ENCODE data around the gene TPM1.
"Not testable (repeated sequence)": the region's sequence is repeated elsewhere in the genome, so short reads cannot be mapped to it uniquely, and the experiment has no call there.

The TPM1 gene

GRCh38 chr15:63103416-63103815 is 60.9 kb downstream of the TPM1 start:
- no peaks in the 10 kb centered on the region for H3K27me3 ChIP-seq (ENCODE audit: control insufficient read depth, insufficient read depth, low read length)
- H3K9ac ChIP-seq (ENCODE audit: low read depth, low read length), result no peak overlapping the region
- H3K4me3 ChIP-seq (ENCODE audit: low read depth, low read length), result no peak overlapping the region
- H3K36me3 ChIP-seq (ENCODE audit: control insufficient read depth, insufficient read depth, low read length), result no peaks in the 10 kb centered on the region
- H3K9me3 ChIP-seq (ENCODE audit: control insufficient read depth, insufficient read depth, low read length), result peaks cover 4% of the 10 kb centered on the region
- H3K27ac ChIP-seq (ENCODE audit: low read depth, low read length), result no peak overlapping the region
- no peaks in the 10 kb centered on the region for H3K4me1 ChIP-seq (ENCODE audit: control insufficient read depth, insufficient read depth, low read length)

GRCh38 chr15:63104727-63105126 is 62.2 kb downstream of the TPM1 start:
- Histone ChIP-seq H3K4me1 (ENCODE audit: control insufficient read depth, insufficient read depth, low read length) (no peaks in the 10 kb centered on the region), H3K9me3 (ENCODE audit: control insufficient read depth, insufficient read depth, low read length) (peaks cover 4% of the 10 kb centered on the region), H3K27ac (ENCODE audit: low read depth, low read length) (no peak overlapping the region), H3K9ac (ENCODE audit: low read depth, low read length) (no peak overlapping the region), H3K36me3 (ENCODE audit: control insufficient read depth, insufficient read depth, low read length) (no peaks in the 10 kb centered on the region), H3K4me3 (ENCODE audit: low read depth, low read length) (no peak overlapping the region), H3K27me3 (ENCODE audit: control insufficient read depth, insufficient read depth, low read length) (no peaks in the 10 kb centered on the region)

- not testable (repeated sequence) for H3K4me1 ChIP-seq (ENCODE audit: control insufficient read depth, insufficient read depth, low read length); H3K9ac ChIP-seq (ENCODE audit: low read depth, low read length); H3K27me3 ChIP-seq (ENCODE audit: control insufficient read depth, insufficient read depth, low read length); H3K36me3 ChIP-seq (ENCODE audit: control insufficient read depth, insufficient read depth, low read length); H3K27ac ChIP-seq (ENCODE audit: low read depth, low read length); H3K4me3 ChIP-seq (ENCODE audit: low read depth, low read length); H3K9me3 ChIP-seq (ENCODE audit: control insufficient read depth, insufficient read depth, low read length)
Observed at GRCh38 chr15:63105354-63105753, 62.8 kb downstream of the TPM1 start.

GRCh38 chr15:63107895-63108546 is 65.5 kb downstream of the TPM1 start:
- Histone ChIP-seq H3K9ac (ENCODE audit: low read depth, low read length) (no peak overlapping the region), H3K4me3 (ENCODE audit: low read depth, low read length) (no peak overlapping the region), H3K36me3 (ENCODE audit: control insufficient read depth, insufficient read depth, low read length) (no peaks in the 10 kb centered on the region), H3K27ac (ENCODE audit: low read depth, low read length) (no peak overlapping the region), H3K4me1 (ENCODE audit: control insufficient read depth, insufficient read depth, low read length) (no peaks in the 10 kb centered on the region), H3K9me3 (ENCODE audit: control insufficient read depth, insufficient read depth, low read length) (no peaks in the 10 kb centered on the region), H3K27me3 (ENCODE audit: control insufficient read depth, insufficient read depth, low read length) (no peaks in the 10 kb centered on the region)

GRCh38 chr15:63109498-63109897 is 67.0 kb downstream of the TPM1 start:
- Histone ChIP-seq H3K27me3 (ENCODE audit: control insufficient read depth, insufficient read depth, low read length) (no peaks in the 10 kb centered on the region), H3K36me3 (ENCODE audit: control insufficient read depth, insufficient read depth, low read length) (no peaks in the 10 kb centered on the region), H3K27ac (ENCODE audit: low read depth, low read length) (no peak overlapping the region), H3K4me3 (ENCODE audit: low read depth, low read length) (no peak overlapping the region), H3K9me3 (ENCODE audit: control insufficient read depth, insufficient read depth, low read length) (no peaks in the 10 kb centered on the region), H3K9ac (ENCODE audit: low read depth, low read length) (no peak overlapping the region), H3K4me1 (ENCODE audit: control insufficient read depth, insufficient read depth, low read length) (no peaks in the 10 kb centered on the region)

- Histone ChIP-seq H3K9me3 (ENCODE audit: control insufficient read depth, insufficient read depth, low read length) (no peaks in the 10 kb centered on the region), H3K27me3 (ENCODE audit: control insufficient read depth, insufficient read depth, low read length) (no peaks in the 10 kb centered on the region), H3K4me3 (ENCODE audit: low read depth, low read length) (no peak overlapping the region), H3K4me1 (ENCODE audit: control insufficient read depth, insufficient read depth, low read length) (no peaks in the 10 kb centered on the region), H3K9ac (ENCODE audit: low read depth, low read length) (no peak overlapping the region), H3K27ac (ENCODE audit: low read depth, low read length) (no peak overlapping the region), H3K36me3 (ENCODE audit: control insufficient read depth, insufficient read depth, low read length) (no peaks in the 10 kb centered on the region)
Observed at GRCh38 chr15:63109920-63110319, 67.4 kb downstream of the TPM1 start.

- H3K36me3 ChIP-seq (ENCODE audit: control insufficient read depth, insufficient read depth, low read length), result no peaks in the 10 kb centered on the region
- no peaks in the 10 kb centered on the region for H3K4me1 ChIP-seq (ENCODE audit: control insufficient read depth, insufficient read depth, low read length)
- no peak overlapping the region for H3K27ac ChIP-seq (ENCODE audit: low read depth, low read length)
- H3K4me3 ChIP-seq (ENCODE audit: low read depth, low read length), result no peak overlapping the region
- H3K27me3 ChIP-seq (ENCODE audit: control insufficient read depth, insufficient read depth, low read length), result no peaks in the 10 kb centered on the region
- H3K9ac ChIP-seq (ENCODE audit: low read depth, low read length), result no peak overlapping the region
- H3K9me3 ChIP-seq (ENCODE audit: control insufficient read depth, insufficient read depth, low read length), result no peaks in the 10 kb centered on the region
Observed at GRCh38 chr15:63110428-63111026, 68.0 kb downstream of the TPM1 start.

- H3K4me1 ChIP-seq (ENCODE audit: control insufficient read depth, insufficient read depth, low read length), result no peaks in the 10 kb centered on the region
- H3K9me3 ChIP-seq (ENCODE audit: control insufficient read depth, insufficient read depth, low read length), result no peaks in the 10 kb centered on the region
- no peaks in the 10 kb centered on the region for H3K27me3 ChIP-seq (ENCODE audit: control insufficient read depth, insufficient read depth, low read length)
- no peaks in the 10 kb centered on the region for H3K36me3 ChIP-seq (ENCODE audit: control insufficient read depth, insufficient read depth, low read length)
- no peak overlapping the region for H3K9ac ChIP-seq (ENCODE audit: low read depth, low read length)
- H3K4me3 ChIP-seq (ENCODE audit: low read depth, low read length), result no peak overlapping the region
- H3K27ac ChIP-seq (ENCODE audit: low read depth, low read length), result no peak overlapping the region
Observed at GRCh38 chr15:63111481-63111880, 68.9 kb downstream of the TPM1 start.

GRCh38 chr15:63112871-63113270 is 70.3 kb downstream of the TPM1 start:
- H3K4me3 ChIP-seq (ENCODE audit: low read depth, low read length), result no peak overlapping the region
- no peaks in the 10 kb centered on the region for H3K9me3 ChIP-seq (ENCODE audit: control insufficient read depth, insufficient read depth, low read length)
- no peaks in the 10 kb centered on the region for H3K36me3 ChIP-seq (ENCODE audit: control insufficient read depth, insufficient read depth, low read length)
- H3K4me1 ChIP-seq (ENCODE audit: control insufficient read depth, insufficient read depth, low read length), result no peaks in the 10 kb centered on the region
- H3K9ac ChIP-seq (ENCODE audit: low read depth, low read length), result no peak overlapping the region
- H3K27me3 ChIP-seq (ENCODE audit: control insufficient read depth, insufficient read depth, low read length), result no peaks in the 10 kb centered on the region
- no peak overlapping the region for H3K27ac ChIP-seq (ENCODE audit: low read depth, low read length)

GRCh38 chr15:63114465-63114864 is 71.9 kb downstream of the TPM1 start:
- H3K27ac ChIP-seq (ENCODE audit: low read depth, low read length), result no peak overlapping the region
- no peaks in the 10 kb centered on the region for H3K4me1 ChIP-seq (ENCODE audit: control insufficient read depth, insufficient read depth, low read length)
- no peaks in the 10 kb centered on the region for H3K36me3 ChIP-seq (ENCODE audit: control insufficient read depth, insufficient read depth, low read length)
- no peaks in the 10 kb centered on the region for H3K27me3 ChIP-seq (ENCODE audit: control insufficient read depth, insufficient read depth, low read length)
- no peaks in the 10 kb centered on the region for H3K9me3 ChIP-seq (ENCODE audit: control insufficient read depth, insufficient read depth, low read length)
- no peak overlapping the region for H3K4me3 ChIP-seq (ENCODE audit: low read depth, low read length)
- no peak overlapping the region for H3K9ac ChIP-seq (ENCODE audit: low read depth, low read length)
